ENCODE data around the gene ALOXE3.

The ALOXE3 gene

GRCh38 chr17:8051831-8052230 lies 66.5 kb downstream of the ALOXE3 start:
- DNase-seq (ENCODE audit: low read depth in 2 of 2) = no peak

- DNase-seq (ENCODE audit: low read depth in 2 of 2) = no peak
Measured at GRCh38 chr17:8048736-8049135, 69.6 kb downstream of the ALOXE3 start.

- DNase-seq (ENCODE audit: low read depth in 2 of 2) = no peak
Measured at GRCh38 chr17:8048236-8048635, 70.1 kb downstream of the ALOXE3 start.

- DNase-seq (ENCODE audit: low read depth in 2 of 2) = no peak
Measured at GRCh38 chr17:8047769-8048110, 70.6 kb downstream of the ALOXE3 start.

- no peak for DNase-seq (ENCODE audit: low read depth in 2 of 2)
Measured at GRCh38 chr17:8046929-8047768, 71.2 kb downstream of the ALOXE3 start.

- DNase-seq (ENCODE audit: low read depth in 2 of 2) = no peak
Measured at GRCh38 chr17:8046306-8046928, 71.9 kb downstream of the ALOXE3 start.

Data from activated CD4-positive, alpha-beta T cell treated with anti-CD3 and anti-CD28 coated beads for 24 hours (primary cell).